ENCODE measurements around the gene FAM78B. TPM values are rescaled to one million over a fixed set of nuclear protein-coding genes. Genes with fewer than 3 reads are reported as not detected.
A peak's percentile ranks its signal among the peaks of the same experiment; 100 is the strongest.

FAM78B gene, protein sequence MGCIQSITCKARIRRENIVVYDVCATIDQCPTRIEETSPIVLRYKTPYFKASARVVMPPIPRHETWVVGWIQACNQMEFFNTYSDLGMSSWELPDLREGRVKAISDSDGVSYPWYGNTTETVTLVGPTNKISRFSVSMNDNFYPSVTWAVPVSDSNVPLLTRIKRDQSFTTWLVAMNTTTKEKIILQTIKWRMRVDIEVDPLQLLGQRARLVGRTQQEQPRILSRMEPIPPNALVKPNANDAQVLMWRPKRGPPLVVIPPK
- total RNA-seq (1 to 10 TPM; 1.3 to 9.4 (median 2.8) TPM), polyA plus RNA-seq (1 to 10 TPM; 1.2 to 2.2 TPM)
- long read RNA-seq, donor 1, partial matches to known transcripts: 0 of 5 reads
- long read RNA-seq, donor 1, other reads (novel, unspliced or antisense): 4 of 5 reads
- long read RNA-seq, donor 2, partial matches to known transcripts: 0 of 1 reads
- long read RNA-seq, donor 2, other reads (novel, unspliced or antisense): 1 of 1 reads
- long read RNA-seq, donor 3, partial matches to known transcripts: 0 of 5 reads
- long read RNA-seq, donor 3, other reads (novel, unspliced or antisense): 1 of 5 reads

- DNase-seq (peak; percentile 80 to 86 (median 84)), ATAC-seq (peak; percentile 94 to 96 (median 96))
- TF ChIP-seq POLR2A (IDR thresholded peaks at IDR 0.05) (no peak), CTCF (IDR thresholded peaks at IDR 0.05) (peak in 4 of 12 donors; percentile 2 to 34 (median 11))
- Histone ChIP-seq H3K9me3 (no peaks in the 10 kb centered on the region), H3K4me1 (peaks cover 0 to 28% (median 14%) of the 10 kb centered on the region in 12 donors), H3K4me3 (peak within 1 kb of the TSS; percentile 31 to 88 (median 68)), H3K27me3 (peaks cover 0 to 22% (median 0%) of the 10 kb centered on the region in 9 donors), H3K27ac (peak within 1 kb of the TSS; percentile 47 to 88 (median 66)), H3K36me3 (no peaks in the 10 kb centered on the region)
- WGBS, 4 donors: 0 to 2% (median 2%) methylated on average over 25 to 64 of the region's 64 CpGs
- intact Hi-C loops (cut with DNase I): loop anchor here in 8 of 10 donors (2.0 to 10.0 kb wide), 8 partner anchors 140 to 268 kb away; no protein-coding TSS in a partner anchor
Observed at GRCh38 chr1:166166698-166167571, at the start of gene FAM78B. Gene FAM78B (minus strand): TSS chr1:166167001. CDS start chr1:166166248, 753 bp downstream.

DNA sequence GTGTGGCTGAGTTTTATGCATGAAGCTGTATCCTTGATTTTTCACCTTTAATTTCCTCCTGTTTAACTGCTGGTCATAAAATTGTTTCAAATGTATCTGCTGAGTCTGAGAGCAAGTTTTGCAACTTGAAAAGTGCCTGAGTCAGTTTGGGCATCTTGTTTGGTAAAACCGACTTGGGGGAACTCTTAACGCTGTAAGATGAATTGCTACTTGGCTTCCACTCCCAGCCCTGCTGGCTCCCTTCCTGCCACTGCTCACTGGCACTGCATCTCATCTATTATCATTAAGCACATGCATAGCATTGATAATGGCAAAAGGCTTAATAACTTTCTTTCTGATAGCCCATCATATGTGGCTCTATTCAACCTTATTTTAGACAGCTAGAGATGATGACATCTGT, 35.7 kb upstream of the FAM78B start:
- WGBS, 4 donors: 79 to 88% (median 83%) methylated on average over 2 of the region's 2 CpGs

GRCh38 chr1:166200743-166201142, 33.9 kb upstream of the FAM78B start:
- ATAC-seq (no peak), DNase-seq (no peak)
- Histone ChIP-seq H3K4me3 (no peak overlapping the region), H3K36me3 (no peaks in the 10 kb centered on the region), H3K9me3 (no peaks in the 10 kb centered on the region), H3K27ac (no peak overlapping the region), H3K4me1 (no peaks in the 10 kb centered on the region), H3K27me3 (no peaks in the 10 kb centered on the region)
- intact Hi-C loops (cut with DNase I): no loop called here
- 67 to 74% (median 70%) methylated on average over 2 of the region's 2 CpGs for WGBS, 4 donors
- TF ChIP-seq CTCF (IDR thresholded peaks at IDR 0.05) (no peak), POLR2A (IDR thresholded peaks at IDR 0.05) (no peak)

More for the DNA sequence above, 35.7 kb upstream of the FAM78B start:
- no peaks in the 10 kb centered on the region for H3K4me1 ChIP-seq
- intact Hi-C loops (cut with DNase I): no loop called here
- no peak for ATAC-seq
- H3K9me3 ChIP-seq: no peaks in the 10 kb centered on the region
- no peaks in the 10 kb centered on the region for H3K36me3 ChIP-seq
- H3K4me3 ChIP-seq: no peak overlapping the region
- no peak overlapping the region for H3K27ac ChIP-seq
- H3K27me3 ChIP-seq: no peaks in the 10 kb centered on the region
- DNase-seq: no peak
- TF ChIP-seq CTCF (IDR thresholded peaks at IDR 0.05) (no peak), POLR2A (IDR thresholded peaks at IDR 0.05) (no peak)

All from heart left ventricle (tissue), 16 donors.